SK-N-SH treated with all-trans-retinoic acid at 6 μM for 48 hours (cell line): Measurements from ENCODE around the gene PTPRD.

Experiments
- ATAC-seq: fragments of 200-7000 bp; cut with Tn5 transposase; 3 replicates; pipeline ENCODE4 v1.9.1; 2020; ENCODE audit warnings: mild to moderate bottlenecking, moderate library complexity
- ARNTL ChIP-seq: fragments of 450-650 bp; formaldehyde crosslinking; IDR thresholded peaks from 2 replicates; pipeline ENCODE4 v1.5.0; 2020; ENCODE audit warnings: low read depth, mild to moderate bottlenecking, moderate library complexity, borderline replicate concordance
- BACH2 ChIP-seq: fragments of 250-450 bp; sonication (Bioruptor Pico); IDR thresholded peaks from 2 replicates; pipeline ENCODE4 v1.9.0; 2021; ENCODE audit warnings: mild to moderate bottlenecking, borderline replicate concordance
- CSDC2 ChIP-seq: fragments of 250-450 bp; sonication (Bioruptor Pico); IDR thresholded peaks from 2 replicates; pipeline ENCODE4 v1.5.0; 2020; ENCODE audit warnings: mild to moderate bottlenecking, moderate library complexity
- ESRRG ChIP-seq: fragments of 250-450 bp; sonication (Bioruptor Pico); IDR thresholded peaks from 2 replicates; pipeline ENCODE4 v1.6.1; 2021; ENCODE audit warnings: mild to moderate bottlenecking
- GLIS3 ChIP-seq: fragments of 250-450 bp; sonication (Bioruptor Pico); IDR thresholded peaks from 2 replicates; pipeline ENCODE4 v1.5.0; 2020; ENCODE audit warnings: mild to moderate bottlenecking, moderate library complexity
- ISL1 ChIP-seq: fragments of 250-450 bp; sonication (Bioruptor Pico); IDR thresholded peaks from 2 replicates; pipeline ENCODE4 v2.1.2; 2022; ENCODE audit warnings: mild to moderate bottlenecking, moderate library complexity
- OSR1 ChIP-seq: fragments of 250-450 bp; sonication (Bioruptor Pico); IDR thresholded peaks from 2 replicates; pipeline ENCODE4 v1.8.0; 2022; ENCODE audit warnings: moderate library complexity, mild to moderate bottlenecking, inconsistent platforms
- PATZ1 ChIP-seq: fragments of 250-450 bp; sonication (Bioruptor Pico); IDR thresholded peaks from 2 replicates; pipeline ENCODE4 v1.8.0; 2020; ENCODE audit warnings: mild to moderate bottlenecking, moderate library complexity, borderline replicate concordance
- POU6F1 ChIP-seq: fragments of 250-450 bp; sonication (Bioruptor Pico); IDR thresholded peaks from 2 replicates; pipeline ENCODE4 v1.8.0; 2021; ENCODE audit warnings: low read depth, mild to moderate bottlenecking, moderate library complexity, borderline replicate concordance
- PPARA ChIP-seq: fragments of 250-450 bp; sonication (Bioruptor Pico); IDR thresholded peaks from 2 replicates; pipeline ENCODE4 v1.5.0; 2020; ENCODE audit warnings: mild to moderate bottlenecking, borderline replicate concordance
- RARB ChIP-seq: fragments of 250-450 bp; sonication (Bioruptor Pico); IDR thresholded peaks from 2 replicates; pipeline ENCODE4 v1.8.0; 2021; ENCODE audit warnings: mild to moderate bottlenecking, moderate library complexity
- SNAI2 ChIP-seq: fragments of 250-450 bp; sonication (Bioruptor Pico); IDR thresholded peaks from 2 replicates; pipeline ENCODE4 v1.5.0; 2020; ENCODE audit warnings: mild to moderate bottlenecking, moderate library complexity
- TCF4 ChIP-seq: fragments of 250-450 bp; sonication (Bioruptor Pico); IDR thresholded peaks from 2 replicates; pipeline ENCODE4 v1.8.0; 2021; ENCODE audit warnings: mild to moderate bottlenecking, moderate library complexity, borderline replicate concordance
- TOX ChIP-seq: fragments of 250-450 bp; sonication (Bioruptor Pico); IDR thresholded peaks from 2 replicates; pipeline ENCODE4 v1.8.0; 2021; ENCODE audit warnings: mild to moderate bottlenecking, moderate library complexity, borderline replicate concordance
- TSHZ2 ChIP-seq: fragments of 250-450 bp; sonication (Bioruptor Pico); IDR thresholded peaks from 2 replicates; pipeline ENCODE4 v1.5.0; 2020; ENCODE audit warnings: mild to moderate bottlenecking, moderate library complexity
- ZC3H10 ChIP-seq: fragments of 250-450 bp; sonication (Bioruptor Pico); IDR thresholded peaks from 2 replicates; pipeline ENCODE4 v1.5.1; 2021; ENCODE audit warnings: mild to moderate bottlenecking, moderate library complexity
- ZFP3 ChIP-seq: fragments of 250-450 bp; sonication (Bioruptor Pico); IDR thresholded peaks from 2 replicates; pipeline ENCODE4 v1.5.0; 2020; ENCODE audit warnings: mild to moderate bottlenecking, moderate library complexity
- ZFP30 ChIP-seq: fragments of 450-650 bp; formaldehyde crosslinking; IDR thresholded peaks from 2 replicates; pipeline ENCODE4 v1.5.0; 2022; ENCODE audit warnings: mild to moderate bottlenecking, moderate library complexity
- ZNF565 ChIP-seq: fragments of 450-650 bp; formaldehyde crosslinking; conservative IDR thresholded peaks from 2 replicates; pipeline ENCODE4 v1.5.0; 2020; ENCODE audit warnings: low read depth, mild to moderate bottlenecking, moderate library complexity
- ZNF70 ChIP-seq: fragments of 450-650 bp; formaldehyde crosslinking; IDR thresholded peaks from 2 replicates; pipeline ENCODE4 v1.5.0; 2020; ENCODE audit warnings: mild to moderate bottlenecking, moderate library complexity
- ZNF8 ChIP-seq: fragments of 450-650 bp; formaldehyde crosslinking; IDR thresholded peaks from 2 replicates; pipeline ENCODE4 v1.5.0; 2020; ENCODE audit warnings: mild to moderate bottlenecking, moderate library complexity
- TF ChIP-seq, protein P1 (sequence below): fragments of 250-450 bp; sonication (Bioruptor Pico); IDR thresholded peaks from 2 replicates; pipeline ENCODE4 v1.5.1; 2020; ENCODE audit warnings: low read depth, mild to moderate bottlenecking, moderate library complexity
- TF ChIP-seq, protein P2 (sequence below): fragments of 250-450 bp; sonication (Bioruptor Pico); IDR thresholded peaks from 2 replicates; pipeline ENCODE4 v1.5.1; 2021; ENCODE audit warnings: mild to moderate bottlenecking, moderate library complexity

The PTPRD gene

GRCh38 chr9:9919174-9919775 is 693.5 kb downstream of the PTPRD start:
- TF ChIP-seq ESRRG (CRISPR knock-in tag), result no peak
- no peak for TF ChIP-seq ZFP3 (CRISPR knock-in tag)
- no peak for TF ChIP-seq ZFP30
- TF ChIP-seq ZC3H10, result no peak
- no peak for TF ChIP-seq ZNF565 (CRISPR knock-in tag)
- no peak for TF ChIP-seq TOX (CRISPR knock-in tag)
- ATAC-seq, result no peak

DNA sequence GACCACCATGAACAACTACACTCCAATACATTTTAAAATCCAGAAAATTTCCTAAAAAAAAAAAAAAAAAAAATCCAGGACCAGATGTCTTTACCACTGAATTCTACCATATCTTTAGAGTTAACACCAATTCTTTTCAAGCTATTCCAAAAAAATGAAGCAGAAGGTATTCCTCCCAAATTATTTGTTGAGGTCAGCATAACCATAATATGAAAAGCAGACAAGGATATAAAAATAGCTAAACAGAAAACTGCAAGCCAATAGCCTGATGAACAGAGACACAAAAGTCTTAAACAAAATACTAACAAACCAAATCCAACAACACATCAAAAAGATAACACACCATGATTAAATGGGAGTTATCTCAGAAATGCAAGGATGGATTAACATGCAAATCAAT is 695.4 kb downstream of the PTPRD start:
- TF ChIP-seq ESRRG (CRISPR knock-in tag), result no peak
- TF ChIP-seq, protein P1, sequence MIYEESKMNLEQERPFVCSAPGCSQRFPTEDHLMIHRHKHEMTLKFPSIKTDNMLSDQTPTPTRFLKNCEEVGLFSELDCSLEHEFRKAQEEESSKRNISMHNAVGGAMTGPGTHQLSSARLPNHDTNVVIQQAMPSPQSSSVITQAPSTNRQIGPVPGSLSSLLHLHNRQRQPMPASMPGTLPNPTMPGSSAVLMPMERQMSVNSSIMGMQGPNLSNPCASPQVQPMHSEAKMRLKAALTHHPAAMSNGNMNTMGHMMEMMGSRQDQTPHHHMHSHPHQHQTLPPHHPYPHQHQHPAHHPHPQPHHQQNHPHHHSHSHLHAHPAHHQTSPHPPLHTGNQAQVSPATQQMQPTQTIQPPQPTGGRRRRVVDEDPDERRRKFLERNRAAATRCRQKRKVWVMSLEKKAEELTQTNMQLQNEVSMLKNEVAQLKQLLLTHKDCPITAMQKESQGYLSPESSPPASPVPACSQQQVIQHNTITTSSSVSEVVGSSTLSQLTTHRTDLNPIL, result no peak
- TF ChIP-seq GLIS3 (CRISPR knock-in tag), result no peak
- no peak for TF ChIP-seq ZNF8 (CRISPR knock-in tag)
- no peak for TF ChIP-seq SNAI2 (CRISPR knock-in tag)
- TF ChIP-seq ARNTL (CRISPR knock-in tag), result no peak
- no peak for TF ChIP-seq CSDC2 (CRISPR knock-in tag)
- TF ChIP-seq BACH2 (CRISPR knock-in tag), result no peak
- no peak for TF ChIP-seq ZFP30
- no peak for TF ChIP-seq TSHZ2 (CRISPR knock-in tag)
- TF ChIP-seq TCF4 (CRISPR knock-in tag), result no peak
- TF ChIP-seq PPARA (CRISPR knock-in tag), result no peak
- TF ChIP-seq ZC3H10, result no peak
- no peak for TF ChIP-seq OSR1 (CRISPR knock-in tag)
- ATAC-seq, result no peak

DNA sequence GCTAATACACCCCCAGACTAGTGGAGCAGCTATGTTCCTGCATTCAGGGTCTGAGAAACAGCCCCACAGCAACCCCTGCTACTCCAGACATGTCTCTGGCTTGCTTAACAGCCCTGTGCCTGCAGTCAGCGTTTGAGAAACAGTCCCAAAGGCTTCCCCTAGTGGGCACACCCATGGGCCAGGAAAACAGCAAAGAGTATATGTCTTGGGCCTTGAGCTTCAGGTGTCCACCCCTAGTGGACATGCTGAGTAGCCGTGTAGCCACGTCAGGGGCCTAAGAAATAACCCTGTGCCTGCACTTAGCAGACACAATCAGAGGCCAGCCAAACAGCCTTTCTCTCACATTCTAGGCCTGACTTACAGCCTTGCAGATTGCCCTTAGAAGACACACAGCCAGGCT is 698.6 kb downstream of the PTPRD start:
- no peak for ATAC-seq
- TF ChIP-seq, protein P2, sequence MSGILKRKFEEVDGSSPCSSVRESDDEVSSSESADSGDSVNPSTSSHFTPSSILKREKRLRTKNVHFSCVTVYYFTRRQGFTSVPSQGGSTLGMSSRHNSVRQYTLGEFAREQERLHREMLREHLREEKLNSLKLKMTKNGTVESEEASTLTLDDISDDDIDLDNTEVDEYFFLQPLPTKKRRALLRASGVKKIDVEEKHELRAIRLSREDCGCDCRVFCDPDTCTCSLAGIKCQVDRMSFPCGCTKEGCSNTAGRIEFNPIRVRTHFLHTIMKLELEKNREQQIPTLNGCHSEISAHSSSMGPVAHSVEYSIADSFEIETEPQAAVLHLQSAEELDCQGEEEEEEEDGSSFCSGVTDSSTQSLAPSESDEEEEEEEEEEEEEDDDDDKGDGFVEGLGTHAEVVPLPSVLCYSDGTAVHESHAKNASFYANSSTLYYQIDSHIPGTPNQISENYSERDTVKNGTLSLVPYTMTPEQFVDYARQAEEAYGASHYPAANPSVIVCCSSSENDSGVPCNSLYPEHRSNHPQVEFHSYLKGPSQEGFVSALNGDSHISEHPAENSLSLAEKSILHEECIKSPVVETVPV (CRISPR knock-in tag), result no peak
- TF ChIP-seq GLIS3 (CRISPR knock-in tag) (no peak), ZNF565 (CRISPR knock-in tag) (no peak), CSDC2 (CRISPR knock-in tag) (no peak), BACH2 (CRISPR knock-in tag) (no peak), ARNTL (CRISPR knock-in tag) (no peak), TOX (CRISPR knock-in tag) (no peak), ZNF8 (CRISPR knock-in tag) (no peak), ZFP3 (CRISPR knock-in tag) (no peak), RARB (no peak), POU6F1 (CRISPR knock-in tag) (no peak), TSHZ2 (CRISPR knock-in tag) (no peak), TCF4 (CRISPR knock-in tag) (no peak), ISL1 (CRISPR knock-in tag) (no peak), ZFP30 (no peak), ZNF70 (CRISPR knock-in tag) (no peak), ZC3H10 (no peak), PATZ1 (CRISPR knock-in tag) (no peak)
